ENCODE results near the gene SPRYD3. TPM values are rescaled to one million over a fixed set of nuclear protein-coding genes. Genes with fewer than 3 reads are reported as not detected.

The SPRYD3 gene
- total and polyA plus RNA-seq, 2 experiments from 2014 or later = 4.3 to 5.4 TPM

GRCh38 chr12:53045696-53046045, 33.5 kb downstream of the SPRYD3 start:
- peak overlapping the region; percentile 95 for H3K4me2 ChIP-seq
- no peak overlapping the region for H3K27ac Mint-ChIP-seq
- peaks cover 7% of the 10 kb centered on the region for H4K20me1 ChIP-seq (replicated peaks; ENCODE audit: insufficient read depth)
- peaks cover 69% of the 10 kb centered on the region for H3K4me1 ChIP-seq (ENCODE audit: insufficient read depth)
- H2AFZ ChIP-seq = no peak overlapping the region
- H3K9me2 ChIP-seq (ENCODE audit: insufficient read depth) = no peaks in the 10 kb centered on the region
- peak overlapping the region; percentile 91 for H3K4me3 Mint-ChIP-seq
- peaks cover 32% of the 10 kb centered on the region for H3K27me3 ChIP-seq (ENCODE audit: insufficient read depth)
- TF ChIP-seq EZH2phosphoT487 (IDR thresholded peaks at IDR 0.05; ENCODE audit: unreplicated experiment) = no peak
- TF ChIP-seq JUNB (IDR thresholded peaks at IDR 0.05; ENCODE audit: unreplicated experiment) = no peak
- no peak for TF ChIP-seq ZNF114 (CRISPR knock-in tag; IDR thresholded peaks at IDR 0.05)
- no peak for TF ChIP-seq NANOG (IDR thresholded peaks at IDR 0.05; ENCODE audit: borderline replicate concordance)
- no peak for TF ChIP-seq STAT1 (IDR thresholded peaks at IDR 0.05; ENCODE audit: unreplicated experiment)
- no peak for TF ChIP-seq CREB1 (CRISPR knock-in tag; IDR thresholded peaks at IDR 0.05; ENCODE audit: low read depth)
- TF ChIP-seq POLR2AphosphoS5 (IDR thresholded peaks at IDR 0.05; ENCODE audit: low read depth) = no peak
- no peak for TF ChIP-seq REST (IDR thresholded peaks at IDR 0.05; ENCODE audit: unreplicated experiment)
- TF ChIP-seq EZH2 (IDR thresholded peaks at IDR 0.05; ENCODE audit: low read depth, unreplicated experiment) = no peak
- TF ChIP-seq CTCF (conservative IDR thresholded peaks at IDR 0.05; ENCODE audit: low read depth in 2 of 2) = no peak
- TF ChIP-seq ZNF462 (CRISPR knock-in tag; IDR thresholded peaks at IDR 0.05) = no peak
- TF ChIP-seq ZNF331 (CRISPR knock-in tag; IDR thresholded peaks at IDR 0.05; ENCODE audit: low read depth) = no peak
- TF ChIP-seq ETS1 (IDR thresholded peaks at IDR 0.05) = no peak
- H3K4me1 Mint-ChIP-seq = peaks cover 66% of the 10 kb centered on the region
- H3K4me3 ChIP-seq = peak overlapping the region; percentile 85
- ATAC-seq (no peak), DNase-seq (ENCODE audit: low spot score) (no peak)
- no peak overlapping the region for H3K27ac ChIP-seq (ENCODE audit: low read depth)
- peaks cover 4% of the 10 kb centered on the region; the same call in 1 of the 2 replicates for H3K79me2 ChIP-seq (replicated peaks; ENCODE audit: insufficient read depth)
- no peaks in the 10 kb centered on the region; the same call in 1 of the 2 replicates for H3K36me3 ChIP-seq (ENCODE audit: insufficient read depth)
- peaks cover 57% of the 10 kb centered on the region for H3F3A ChIP-seq (replicated peaks; ENCODE audit: low read depth)
- peaks cover 5% of the 10 kb centered on the region; the same call in 2 of the 3 replicates for H3K9me3 Mint-ChIP-seq
- peaks cover 19% of the 10 kb centered on the region for H3K36me3 Mint-ChIP-seq (ENCODE audit: low read depth)
- H3K27me3 Mint-ChIP-seq (ENCODE audit: insufficient read depth, low read depth, poor library complexity) = peaks cover 54% of the 10 kb centered on the region

All from GM23338 (cell line).